ENCODE results near the gene IVL. TPM values are rescaled to one million over a fixed set of nuclear protein-coding genes. Genes with fewer than 3 reads are reported as not detected.

The IVL gene
- total RNA-seq, 3 donors from 2014 or later: not detected

DNA sequence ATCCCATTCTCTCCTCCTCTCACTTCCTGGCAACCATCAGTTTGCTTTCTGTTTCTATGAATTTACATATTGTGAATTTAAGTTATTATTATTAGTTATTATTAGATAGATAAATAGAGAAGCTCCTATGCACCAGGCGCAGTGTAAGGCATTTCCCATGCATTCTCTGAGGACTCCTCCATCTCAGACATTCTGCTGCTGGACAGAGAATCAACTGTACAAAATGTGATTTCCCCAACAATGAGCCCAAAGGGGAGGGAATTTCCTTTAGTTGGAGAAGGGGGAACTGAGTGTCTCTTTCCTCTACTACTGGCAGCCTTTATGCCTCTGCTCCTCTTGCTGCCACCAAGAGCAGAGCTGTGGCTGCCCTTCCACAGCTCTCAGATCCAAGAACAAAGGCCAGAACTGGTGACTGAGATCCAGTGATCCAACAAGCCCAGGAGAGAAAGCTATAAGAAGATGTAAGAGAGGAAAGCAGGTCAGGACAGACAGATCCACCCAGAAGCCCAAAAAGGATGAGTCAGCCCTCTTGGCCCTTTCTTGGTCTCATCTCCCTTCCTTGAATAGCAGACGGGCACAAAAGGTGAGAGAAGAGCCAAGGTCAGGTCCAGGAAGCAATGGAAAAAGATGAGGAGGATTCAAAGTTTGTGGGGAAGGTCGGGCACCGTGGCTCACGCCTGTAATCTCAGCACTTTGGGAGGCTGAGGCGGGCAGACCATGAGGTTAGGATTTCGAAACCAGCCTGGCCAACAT is 3.5 kb upstream of the IVL start:
- H3K4me3 ChIP-seq: no peak overlapping the region
- TF ChIP-seq, protein P1, sequence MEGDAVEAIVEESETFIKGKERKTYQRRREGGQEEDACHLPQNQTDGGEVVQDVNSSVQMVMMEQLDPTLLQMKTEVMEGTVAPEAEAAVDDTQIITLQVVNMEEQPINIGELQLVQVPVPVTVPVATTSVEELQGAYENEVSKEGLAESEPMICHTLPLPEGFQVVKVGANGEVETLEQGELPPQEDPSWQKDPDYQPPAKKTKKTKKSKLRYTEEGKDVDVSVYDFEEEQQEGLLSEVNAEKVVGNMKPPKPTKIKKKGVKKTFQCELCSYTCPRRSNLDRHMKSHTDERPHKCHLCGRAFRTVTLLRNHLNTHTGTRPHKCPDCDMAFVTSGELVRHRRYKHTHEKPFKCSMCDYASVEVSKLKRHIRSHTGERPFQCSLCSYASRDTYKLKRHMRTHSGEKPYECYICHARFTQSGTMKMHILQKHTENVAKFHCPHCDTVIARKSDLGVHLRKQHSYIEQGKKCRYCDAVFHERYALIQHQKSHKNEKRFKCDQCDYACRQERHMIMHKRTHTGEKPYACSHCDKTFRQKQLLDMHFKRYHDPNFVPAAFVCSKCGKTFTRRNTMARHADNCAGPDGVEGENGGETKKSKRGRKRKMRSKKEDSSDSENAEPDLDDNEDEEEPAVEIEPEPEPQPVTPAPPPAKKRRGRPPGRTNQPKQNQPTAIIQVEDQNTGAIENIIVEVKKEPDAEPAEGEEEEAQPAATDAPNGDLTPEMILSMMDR (IDR thresholded peaks at IDR 0.05): no peak
- no peaks in the 10 kb centered on the region for H3K4me1 ChIP-seq (ENCODE audit: low read depth)
- DNase-seq (no peak), ATAC-seq (no peak)
- no peaks in the 10 kb centered on the region for H3K9me3 ChIP-seq
- intact Hi-C loops (cut with DNase I, micrococcal nuclease): no loop called here
- no peaks in the 10 kb centered on the region for H3K36me3 ChIP-seq (ENCODE audit: low read depth)

GRCh38 chr1:152906023-152906565 is 2.3 kb upstream of the IVL start:
- DNase-seq: no peak
- TF ChIP-seq, protein P1 (IDR thresholded peaks at IDR 0.05): no peak
- no peaks in the 10 kb centered on the region for H3K36me3 ChIP-seq (ENCODE audit: low read depth)
- no peak for ATAC-seq
- no peak overlapping the region for H3K4me3 ChIP-seq
- H3K9me3 ChIP-seq: no peaks in the 10 kb centered on the region
- no peaks in the 10 kb centered on the region for H3K4me1 ChIP-seq (ENCODE audit: low read depth)
- intact Hi-C loops (cut with DNase I, micrococcal nuclease): no loop called here

- TF ChIP-seq, protein P1 (IDR thresholded peaks at IDR 0.05): no peak
- Histone ChIP-seq H3K36me3 (ENCODE audit: low read depth) (no peaks in the 10 kb centered on the region), H3K9me3 (no peaks in the 10 kb centered on the region), H3K4me1 (ENCODE audit: low read depth) (no peaks in the 10 kb centered on the region), H3K4me3 (no peak overlapping the region)
- intact Hi-C loops (cut with DNase I, micrococcal nuclease): no loop called here
- DNase-seq: no peak
- no peak for ATAC-seq
These were observed 860 bp downstream of the IVL start for GRCh38 chr1:152909206-152909605.

GRCh38 chr1:152912471-152912870 is 4.1 kb downstream of the IVL start:
- H3K9me3 ChIP-seq: no peaks in the 10 kb centered on the region
- H3K4me1 ChIP-seq (ENCODE audit: low read depth): no peaks in the 10 kb centered on the region
- no peak for ATAC-seq
- no peaks in the 10 kb centered on the region for H3K36me3 ChIP-seq (ENCODE audit: low read depth)
- intact Hi-C loops (cut with DNase I, micrococcal nuclease): no loop called here
- DNase-seq: no peak
- no peak overlapping the region for H3K4me3 ChIP-seq
- TF ChIP-seq, protein P1 (IDR thresholded peaks at IDR 0.05): no peak

DNA sequence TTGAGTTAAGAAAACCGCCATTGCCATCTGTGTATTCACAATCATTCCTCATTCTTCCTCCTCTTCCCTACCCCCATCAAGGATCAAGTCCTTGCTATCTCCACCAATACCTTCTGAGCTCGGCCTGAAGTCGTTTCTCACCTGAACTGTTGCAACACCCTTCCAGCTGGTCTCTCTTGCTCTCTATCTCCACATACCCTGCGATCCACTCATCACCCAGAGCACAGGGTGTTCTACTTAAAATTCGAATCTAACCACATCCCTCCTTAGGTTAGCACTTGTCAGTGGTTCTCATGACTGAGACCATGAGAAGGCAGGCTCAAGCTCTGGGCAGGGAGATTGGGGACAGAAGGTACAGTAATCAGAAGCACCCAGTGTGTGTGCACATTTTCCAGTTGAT is 4.6 kb downstream of the IVL start:
- intact Hi-C loops (cut with DNase I, micrococcal nuclease): no loop called here
- DNase-seq (no peak), ATAC-seq (no peak)
- no peaks in the 10 kb centered on the region for H3K36me3 ChIP-seq (ENCODE audit: low read depth)
- H3K4me1 ChIP-seq (ENCODE audit: low read depth): no peaks in the 10 kb centered on the region
- TF ChIP-seq, protein P1 (IDR thresholded peaks at IDR 0.05): no peak
- H3K4me3 ChIP-seq: no peak overlapping the region
- no peaks in the 10 kb centered on the region for H3K9me3 ChIP-seq
